ENCODE measurements around the gene MPP2. TPM values are rescaled to one million over a fixed set of nuclear protein-coding genes. Genes with fewer than 3 reads are reported as not detected.
A peak's percentile ranks its signal among the peaks of the same experiment; 100 is the strongest.

MPP2 gene
- total RNA-seq, 1 experiment from 2014 or later = 0.74 TPM

DNA sequence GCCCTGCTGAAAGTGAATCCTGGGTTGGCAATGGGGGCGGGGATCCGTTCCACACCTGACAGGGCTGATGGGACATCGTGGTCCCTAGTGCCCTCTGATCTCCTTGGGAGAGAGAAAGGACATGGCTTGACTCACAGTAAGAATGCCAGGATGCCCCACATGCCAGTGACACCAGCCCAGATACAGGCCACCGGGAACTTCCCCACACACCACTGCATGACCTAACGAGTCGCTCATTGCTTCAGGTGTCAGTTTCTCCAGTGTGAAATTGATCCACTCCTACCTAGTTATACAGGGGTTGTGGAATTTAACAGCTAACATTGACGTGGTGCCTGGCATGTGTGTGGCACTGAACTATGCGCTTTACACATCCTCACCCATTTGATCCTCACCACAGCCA, 52.8 kb downstream of the MPP2 start:
- DNase-seq (ENCODE audit: extremely low read depth, low read depth) = no peak

GRCh38 chr17:43853546-43853945, 53.8 kb downstream of the MPP2 start:
- no peak for DNase-seq (ENCODE audit: extremely low read depth, low read depth)

GRCh38 chr17:43852571-43852970, 54.8 kb downstream of the MPP2 start:
- no peak for DNase-seq (ENCODE audit: extremely low read depth, low read depth)

- no peak for DNase-seq (ENCODE audit: extremely low read depth, low read depth)
These were observed 58.2 kb downstream of the MPP2 start for GRCh38 chr17:43849116-43849515.

DNA sequence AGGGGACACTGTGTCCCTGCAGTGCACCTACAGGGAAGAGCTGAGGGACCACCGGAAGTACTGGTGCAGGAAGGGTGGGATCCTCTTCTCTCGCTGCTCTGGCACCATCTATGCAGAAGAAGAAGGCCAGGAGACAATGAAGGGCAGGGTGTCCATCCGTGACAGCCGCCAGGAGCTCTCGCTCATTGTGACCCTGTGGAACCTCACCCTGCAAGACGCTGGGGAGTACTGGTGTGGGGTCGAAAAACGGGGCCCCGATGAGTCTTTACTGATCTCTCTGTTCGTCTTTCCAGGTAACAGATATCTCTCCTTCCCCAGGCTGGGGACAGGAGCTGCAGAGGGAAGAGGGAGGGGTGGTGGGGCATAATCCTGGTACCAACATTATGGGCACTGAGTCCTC, 58.7 kb downstream of the MPP2 start:
- no peak for DNase-seq (ENCODE audit: extremely low read depth, low read depth)

GRCh38 chr17:43846963-43847371, 60.4 kb downstream of the MPP2 start, which contains the start of gene CD300LG:
Gene CD300LG (plus strand): TSS chr17:43847176. CDS start chr17:43847217, 41 bp downstream.
- no peak for DNase-seq (ENCODE audit: extremely low read depth, low read depth)

DNA sequence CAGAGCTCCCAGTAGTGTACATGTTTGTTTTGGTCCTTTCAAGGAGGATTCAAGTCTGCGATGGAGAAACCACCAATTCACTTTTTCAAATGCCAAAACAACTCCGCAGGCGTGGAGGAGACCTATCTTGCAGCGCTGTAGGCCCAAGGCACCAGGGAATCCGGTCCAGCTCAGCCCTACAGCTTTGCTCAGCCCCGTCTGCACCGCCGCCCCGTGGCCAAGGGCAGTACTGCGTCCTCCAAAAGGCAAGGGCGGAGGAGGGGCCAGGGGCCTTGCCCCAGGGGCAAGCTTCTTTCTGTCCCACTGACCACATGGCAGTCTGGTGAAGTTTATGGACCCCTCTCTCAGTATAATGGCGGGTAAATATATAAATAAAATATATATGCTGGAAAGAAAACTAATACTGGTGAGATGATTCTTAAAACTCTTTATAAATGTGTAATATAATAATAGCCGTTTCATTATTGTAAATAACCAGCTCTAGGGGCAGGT, 61.1 kb downstream of the MPP2 start:
- DNase-seq (ENCODE audit: extremely low read depth, low read depth) = peak; percentile 78

- no peak for DNase-seq (ENCODE audit: extremely low read depth, low read depth)
These were observed 61.6 kb downstream of the MPP2 start for GRCh38 chr17:43845766-43846165.

- no peak for DNase-seq (ENCODE audit: extremely low read depth, low read depth)
These were observed 63.1 kb downstream of the MPP2 start for GRCh38 chr17:43844241-43844640.

GRCh38 chr17:43842975-43843325, 64.4 kb downstream of the MPP2 start:
- no peak for DNase-seq (ENCODE audit: extremely low read depth, low read depth)

DNA sequence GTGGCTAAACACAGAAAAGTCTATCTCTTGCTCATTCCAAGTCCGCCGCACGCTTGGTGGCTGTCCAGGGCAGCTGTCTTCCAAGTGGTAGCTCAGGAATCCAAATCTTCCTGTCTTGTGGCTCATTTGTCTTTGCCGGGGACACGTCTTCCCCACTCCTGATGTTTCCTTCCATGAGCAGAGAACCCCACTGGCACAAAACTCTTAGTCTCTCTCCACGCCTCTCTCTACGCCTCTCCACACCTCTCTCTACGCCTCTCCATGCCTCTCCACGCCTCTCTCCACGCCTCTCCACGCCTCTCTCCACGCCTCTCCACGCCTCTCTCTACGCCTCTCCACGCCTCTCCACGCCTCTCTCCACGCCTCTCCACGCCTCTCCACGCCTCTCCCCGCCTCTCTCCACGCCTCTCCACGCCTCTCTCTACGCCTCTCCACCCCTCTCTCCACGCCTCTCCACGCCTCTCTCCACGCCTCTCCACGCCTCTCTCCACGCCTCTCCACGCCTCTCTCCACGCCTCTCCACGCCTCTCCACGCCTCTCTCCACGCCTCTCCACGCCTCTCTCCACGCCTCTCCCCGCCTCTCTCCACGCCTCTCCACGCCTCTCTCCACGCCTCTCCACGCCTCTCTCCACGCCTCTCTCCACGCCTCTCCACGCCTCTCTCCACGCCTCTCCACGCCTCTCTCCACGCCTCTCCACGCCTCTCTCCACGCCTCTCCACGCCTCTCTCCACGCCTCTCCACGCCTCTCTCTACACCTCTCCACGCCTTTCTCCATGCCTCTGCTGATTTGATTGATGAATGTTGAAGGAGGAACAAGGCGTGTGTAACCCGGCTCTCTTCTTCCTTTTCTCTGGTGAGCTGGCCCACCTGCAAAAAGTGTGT, 65.0 kb downstream of the MPP2 start:
- peak; percentile 38 for DNase-seq (ENCODE audit: extremely low read depth, low read depth)

GRCh38 chr17:43841282-43841681, 66.1 kb downstream of the MPP2 start:
- no peak for DNase-seq (ENCODE audit: extremely low read depth, low read depth)

- peak; percentile 27 for DNase-seq (ENCODE audit: extremely low read depth, low read depth)
These were observed 66.5 kb downstream of the MPP2 start for GRCh38 chr17:43840814-43841213.

GRCh38 chr17:43839670-43840108, 67.6 kb downstream of the MPP2 start:
- DNase-seq (ENCODE audit: extremely low read depth, low read depth) = peak; percentile 46

DNA sequence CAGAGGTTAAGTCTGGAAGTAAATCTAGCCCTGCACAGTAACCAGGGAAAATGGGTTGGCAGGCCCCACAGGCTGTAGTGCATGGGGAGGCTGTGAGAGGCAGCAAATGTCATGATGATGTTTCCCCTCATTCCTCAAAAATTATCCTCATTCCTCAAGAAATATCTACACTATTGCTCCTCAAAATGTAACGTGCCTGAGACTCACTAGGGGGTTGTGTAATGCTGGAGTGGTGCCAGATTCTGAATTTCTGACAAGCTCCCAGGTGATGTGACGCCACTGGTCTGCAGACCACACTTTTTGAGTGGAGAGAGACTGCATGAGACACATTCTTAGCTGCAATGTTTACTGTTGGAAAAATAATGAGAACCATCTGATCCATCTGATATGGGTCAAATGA, 73.2 kb downstream of the MPP2 start:
- no peak for DNase-seq (ENCODE audit: extremely low read depth, low read depth)

GRCh38 chr17:43832976-43833829, 74.1 kb downstream of the MPP2 start, which contains the start of gene MPP3:
Gene MPP3 (minus strand): TSS chr17:43833146. CDS start chr17:43831906, 1,240 bp downstream.
- DNase-seq (ENCODE audit: extremely low read depth, low read depth) = peak; percentile 76

DNA sequence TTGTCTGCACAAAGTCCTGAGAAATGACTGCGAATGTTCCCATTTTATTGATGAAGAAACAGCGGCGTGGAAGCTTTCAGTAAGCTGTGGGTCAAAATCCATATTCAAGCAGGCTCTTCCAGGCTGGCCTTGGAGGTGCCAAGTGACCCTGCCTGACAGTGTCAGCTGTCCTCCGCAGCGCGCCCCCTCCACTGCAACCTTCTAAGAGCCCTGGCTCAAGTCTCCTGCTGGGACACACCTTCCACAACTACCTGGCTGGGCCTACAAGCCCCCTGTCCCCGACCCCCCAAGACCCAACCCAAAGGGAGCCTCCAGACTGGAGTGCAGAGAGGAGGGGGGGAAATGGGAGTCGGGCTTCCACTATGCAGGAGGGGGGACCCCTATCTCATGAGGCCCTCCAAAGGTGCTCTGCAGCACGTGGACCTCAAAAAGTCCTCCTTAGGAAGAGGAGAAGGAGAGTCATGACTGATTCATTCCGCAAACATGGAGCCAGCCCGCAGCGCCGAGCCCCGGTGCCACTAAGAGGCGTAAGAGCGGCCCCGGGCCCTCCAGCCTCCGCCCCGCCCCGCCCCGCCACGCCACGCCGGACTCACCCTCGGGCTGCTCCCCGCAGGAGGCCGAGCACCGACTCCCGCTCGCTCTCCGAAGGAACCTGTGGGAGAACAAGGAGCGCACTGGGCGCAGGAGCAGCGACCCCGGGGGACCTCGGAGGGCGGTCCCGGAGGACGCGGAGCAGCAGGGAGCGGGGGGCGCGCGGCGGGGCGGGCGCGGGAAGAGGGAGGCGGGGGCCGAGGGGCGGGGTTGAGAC, 75.0 kb downstream of the MPP2 start:
- peak; percentile 48 for DNase-seq (ENCODE audit: extremely low read depth, low read depth)

DNA sequence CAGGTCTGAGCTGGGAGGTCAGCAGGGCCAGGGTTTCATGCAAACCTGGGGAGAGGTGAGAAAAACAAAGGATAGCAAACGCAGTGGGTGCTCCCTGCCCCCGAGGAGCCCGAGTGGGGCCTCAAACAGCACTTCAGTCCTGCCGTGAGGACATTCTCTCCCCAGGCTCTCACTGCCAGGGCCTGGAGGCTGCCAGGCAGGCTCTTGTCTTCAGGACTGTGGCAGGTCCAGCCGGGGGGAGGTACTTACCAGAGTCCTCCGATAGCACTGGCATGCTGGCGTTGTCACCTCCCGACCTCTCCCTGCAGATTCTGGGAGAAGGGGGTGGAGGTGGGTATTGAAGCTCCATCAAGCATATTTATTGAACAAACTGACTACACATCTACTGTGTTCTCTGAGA, 75.7 kb downstream of the MPP2 start:
- DNase-seq (ENCODE audit: extremely low read depth, low read depth) = no peak

- DNase-seq (ENCODE audit: extremely low read depth, low read depth) = no peak
These were observed 76.7 kb downstream of the MPP2 start for GRCh38 chr17:43830510-43831140.

DNA sequence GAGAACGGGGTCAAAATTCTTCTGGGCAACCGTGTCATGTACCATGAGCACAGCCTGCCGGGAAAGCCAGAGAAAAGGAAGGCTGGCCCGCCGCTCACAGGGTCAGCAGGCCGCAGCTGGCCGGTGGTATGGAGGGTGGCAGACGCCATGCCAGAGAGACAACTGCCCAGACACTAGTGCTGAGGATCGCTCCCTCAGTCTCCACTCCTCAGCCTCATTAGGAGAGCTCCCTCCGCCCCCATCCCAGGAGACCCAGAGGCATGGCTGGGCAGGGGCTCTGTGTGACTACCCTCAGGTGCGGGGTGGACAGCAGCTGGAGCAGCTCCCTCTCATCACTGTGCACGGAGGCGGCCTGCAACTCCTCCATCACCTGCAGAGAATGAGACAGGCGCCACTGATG, 77.6 kb downstream of the MPP2 start:
- DNase-seq (ENCODE audit: extremely low read depth, low read depth) = no peak
